ENCODE results near the gene ARHGAP15. TPM values are rescaled to one million over a fixed set of nuclear protein-coding genes. Genes with fewer than 3 reads are reported as not detected.

Gene ARHGAP15
- total and polyA plus RNA-seq, 4 donors, result 3.8 to 17.9 (median 13.2) TPM

GRCh38 chr2:143632751-143633374, 503.6 kb downstream of the ARHGAP15 start:
- DNase-seq (ENCODE audit: low spot score), result no peak
- Histone ChIP-seq H3K27me3 (ENCODE audit: control insufficient read depth in 4 of 4, insufficient read depth in 4 of 4, low read length in 3 of 4) (no peaks in the 10 kb centered on the region), H3K36me3 (ENCODE audit: control insufficient read depth in 4 of 4, insufficient read depth in 3 of 4, low read depth in 1 of 4, low read length in 3 of 4) (no peaks in the 10 kb centered on the region), H3K27ac (ENCODE audit: low read depth in 1 of 2, low read length in 2 of 2) (no peak overlapping the region), H3K9ac (ENCODE audit: low read depth in 1 of 2, low read length in 2 of 2) (no peak overlapping the region), H3K9me3 (ENCODE audit: control insufficient read depth in 4 of 4, low read length in 3 of 4) (no peaks in the 10 kb centered on the region), H3K4me1 (ENCODE audit: control insufficient read depth in 4 of 4, insufficient read depth in 4 of 4, low read length in 3 of 4) (no peaks in the 10 kb centered on the region), H3K4me3 (ENCODE audit: low read depth in 1 of 3, low read length in 3 of 3) (no peak overlapping the region)
- WGBS, result 79% methylated on average over 3 of the region's 3 CpGs
- TF ChIP-seq RXRA (IDR thresholded peaks at IDR 0.05) (no peak), YY1 (IDR thresholded peaks at IDR 0.05) (no peak), CTCF (IDR thresholded peaks at IDR 0.05; ENCODE audit: low read depth, low read length, missing input control) (no peak), HNF4A (conservative IDR thresholded peaks at IDR 0.05) (no peak), EGR1 (IDR thresholded peaks at IDR 0.05; ENCODE audit: low read depth in 2 of 2) (no peak), ZBTB33 (IDR thresholded peaks at IDR 0.05) (no peak), SP1 (IDR thresholded peaks at IDR 0.05) (no peak), FOXA2 (IDR thresholded peaks at IDR 0.05) (no peak)

- Histone ChIP-seq H3K27me3 (ENCODE audit: control insufficient read depth in 4 of 4, insufficient read depth in 4 of 4, low read length in 3 of 4) (no peaks in the 10 kb centered on the region), H3K4me1 (ENCODE audit: control insufficient read depth in 4 of 4, insufficient read depth in 4 of 4, low read length in 3 of 4) (no peaks in the 10 kb centered on the region), H3K27ac (ENCODE audit: low read depth in 1 of 2, low read length in 2 of 2) (no peak overlapping the region), H3K9ac (ENCODE audit: low read depth in 1 of 2, low read length in 2 of 2) (no peak overlapping the region), H3K9me3 (ENCODE audit: control insufficient read depth in 4 of 4, low read length in 3 of 4) (no peaks in the 10 kb centered on the region), H3K4me3 (ENCODE audit: low read depth in 1 of 3, low read length in 3 of 3) (no peak overlapping the region), H3K36me3 (ENCODE audit: control insufficient read depth in 4 of 4, insufficient read depth in 3 of 4, low read depth in 1 of 4, low read length in 3 of 4) (no peaks in the 10 kb centered on the region)
- no peak for DNase-seq (ENCODE audit: low spot score)
- TF ChIP-seq EGR1 (IDR thresholded peaks at IDR 0.05; ENCODE audit: low read depth in 2 of 2) (no peak), SP1 (IDR thresholded peaks at IDR 0.05) (no peak), RAD21 (IDR thresholded peaks at IDR 0.05) (no peak), HNF4A (conservative IDR thresholded peaks at IDR 0.05) (no peak), HNF4G (IDR thresholded peaks at IDR 0.05) (no peak)
- 23% methylated on average over 2 of the region's 2 CpGs for WGBS
These were observed 504.2 kb downstream of the ARHGAP15 start for GRCh38 chr2:143633419-143633818.

GRCh38 chr2:143635302-143635701, 506.1 kb downstream of the ARHGAP15 start:
- Histone ChIP-seq H3K9ac (ENCODE audit: low read depth in 1 of 2, low read length in 2 of 2) (no peak overlapping the region), H3K4me1 (ENCODE audit: control insufficient read depth in 4 of 4, insufficient read depth in 4 of 4, low read length in 3 of 4) (no peaks in the 10 kb centered on the region), H3K36me3 (ENCODE audit: control insufficient read depth in 4 of 4, insufficient read depth in 3 of 4, low read depth in 1 of 4, low read length in 3 of 4) (no peaks in the 10 kb centered on the region), H3K4me3 (ENCODE audit: low read depth in 1 of 3, low read length in 3 of 3) (no peak overlapping the region), H3K27ac (ENCODE audit: low read depth in 1 of 2, low read length in 2 of 2) (no peak overlapping the region), H3K27me3 (ENCODE audit: control insufficient read depth in 4 of 4, insufficient read depth in 4 of 4, low read length in 3 of 4) (no peaks in the 10 kb centered on the region), H3K9me3 (ENCODE audit: control insufficient read depth in 4 of 4, low read length in 3 of 4) (no peaks in the 10 kb centered on the region)
- no peak for DNase-seq (ENCODE audit: low spot score)
- 70% methylated on average over 2 of the region's 2 CpGs for WGBS
- TF ChIP-seq CTCF (IDR thresholded peaks at IDR 0.05; ENCODE audit: low read depth, low read length, missing input control), result no peak
- TF ChIP-seq RXRA (IDR thresholded peaks at IDR 0.05), result no peak
- no peak for TF ChIP-seq ATF3 (IDR thresholded peaks at IDR 0.05)
- no peak for TF ChIP-seq YY1 (IDR thresholded peaks at IDR 0.05)
- TF ChIP-seq ZBTB33 (IDR thresholded peaks at IDR 0.05), result no peak
- TF ChIP-seq RAD21 (IDR thresholded peaks at IDR 0.05), result no peak
- TF ChIP-seq FOXA2 (IDR thresholded peaks at IDR 0.05), result no peak
- TF ChIP-seq MAX (IDR thresholded peaks at IDR 0.05), result no peak
- TF ChIP-seq HNF4A (conservative IDR thresholded peaks at IDR 0.05), result no peak
- no peak for TF ChIP-seq HNF4G (IDR thresholded peaks at IDR 0.05)
- TF ChIP-seq FOXA1 (IDR thresholded peaks at IDR 0.05), result no peak
- TF ChIP-seq JUND (IDR thresholded peaks at IDR 0.05), result no peak
- TF ChIP-seq GABPA (IDR thresholded peaks at IDR 0.05 in 1 of 2, conservative IDR thresholded peaks at IDR 0.05 in 1 of 2), result no peak
- TF ChIP-seq NR2F2 (IDR thresholded peaks at IDR 0.05), result no peak
- no peak for TF ChIP-seq SP1 (IDR thresholded peaks at IDR 0.05)

All from liver (tissue), 9 donors.